Measurements from ENCODE around the gene MX2.

The MX2 gene

GRCh38 chr21:41365377-41366107 is 3.7 kb downstream of the MX2 start:
- DNase-seq (ENCODE audit: low read depth), result no peak

DNA sequence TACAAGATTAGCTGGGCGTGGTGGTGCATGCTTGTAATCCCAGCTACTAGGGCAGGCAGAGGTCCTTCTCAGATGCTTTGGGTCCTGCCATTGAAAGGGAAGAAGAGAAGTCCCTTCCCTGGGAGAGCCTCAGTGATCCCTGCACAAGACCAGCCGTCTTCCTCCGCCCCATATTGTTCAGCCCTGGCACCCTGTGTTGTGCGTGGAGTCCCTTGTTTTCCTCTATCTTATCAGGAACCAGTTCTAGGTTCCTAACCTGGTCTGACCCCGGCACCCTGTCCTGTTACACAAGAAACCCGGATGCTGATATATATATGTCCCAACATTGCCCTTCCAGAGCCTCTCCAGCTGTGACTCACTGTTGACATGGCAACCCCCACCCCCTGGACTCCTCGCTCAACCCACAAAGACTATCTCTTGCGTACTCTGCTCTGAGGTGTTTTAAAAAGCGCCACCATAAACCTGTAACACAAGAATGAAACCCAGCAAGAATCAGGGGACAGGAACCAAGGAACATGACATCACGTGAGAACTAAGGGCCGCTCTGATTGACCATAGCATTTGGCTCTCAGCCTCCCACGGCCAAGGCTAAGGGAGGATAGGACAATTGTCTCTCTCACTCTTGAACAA is 4.8 kb downstream of the MX2 start:
- peak; percentile 35 for DNase-seq (ENCODE audit: low read depth)

- no peak for DNase-seq (ENCODE audit: low read depth)
These were observed 5.6 kb downstream of the MX2 start for GRCh38 chr21:41367301-41367944.

- DNase-seq (ENCODE audit: low read depth), result no peak
These were observed 6.3 kb downstream of the MX2 start for GRCh38 chr21:41367945-41368734.

DNA sequence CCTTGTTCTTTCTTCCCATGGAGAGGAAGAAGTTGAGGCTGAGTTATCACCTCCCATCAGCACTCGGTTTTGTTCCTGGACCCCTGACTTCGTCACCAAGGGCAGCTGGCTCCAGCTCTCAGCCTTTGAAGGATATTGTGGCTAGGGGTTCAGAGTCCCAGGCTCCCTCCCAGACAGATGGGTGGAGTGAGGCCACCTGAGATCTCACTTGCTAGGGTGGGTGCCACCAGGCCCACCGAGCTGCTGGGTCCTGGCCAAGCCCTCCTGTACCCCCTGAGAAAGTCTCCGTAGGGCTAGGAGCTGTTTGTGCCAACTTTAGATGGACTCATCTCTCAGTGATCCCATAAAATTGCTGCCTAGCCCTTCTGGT is 6.9 kb downstream of the MX2 start:
- DNase-seq (ENCODE audit: low read depth), result no peak

DNA sequence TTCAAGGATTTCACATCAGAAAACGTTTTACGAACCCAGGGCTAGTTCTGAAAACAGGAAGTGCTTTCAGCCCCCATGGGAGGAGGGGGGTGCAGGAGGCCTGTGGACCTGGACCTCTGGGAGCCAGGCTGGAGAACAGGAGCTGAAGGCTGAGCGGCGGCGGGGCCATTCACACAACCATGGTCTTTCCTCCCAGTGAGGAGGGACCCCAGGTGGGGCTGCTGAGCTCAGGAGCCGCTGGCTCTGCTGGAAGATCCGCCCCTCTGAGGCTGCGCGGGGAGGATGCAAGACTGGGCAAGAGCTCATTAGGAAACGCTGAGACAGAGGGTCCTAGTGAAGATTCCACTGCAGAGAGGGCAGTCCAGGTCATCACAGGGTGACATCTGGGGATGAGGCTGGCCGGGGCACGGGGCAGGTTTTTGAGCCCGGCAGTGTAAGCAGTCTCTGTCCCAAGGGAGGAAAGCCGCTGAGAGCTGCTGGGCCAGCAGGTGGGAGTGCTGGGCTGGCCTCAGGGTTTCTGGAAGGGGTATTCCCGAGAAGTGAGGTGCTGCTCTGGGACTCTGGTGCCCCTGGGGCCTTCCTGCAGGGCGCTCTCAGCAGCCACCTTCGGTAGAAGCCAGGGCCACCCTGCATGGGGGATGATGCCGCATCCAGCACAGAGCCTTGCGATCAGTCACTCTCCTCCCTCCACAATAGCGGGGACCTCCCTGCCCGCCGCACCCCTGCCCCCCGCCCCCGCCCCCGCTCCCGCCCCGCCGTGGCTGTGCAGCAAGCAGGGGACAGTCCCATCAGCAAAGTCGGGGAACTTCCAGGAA is 7.5 kb downstream of the MX2 start:
- no peak for DNase-seq (ENCODE audit: low read depth)

DNA sequence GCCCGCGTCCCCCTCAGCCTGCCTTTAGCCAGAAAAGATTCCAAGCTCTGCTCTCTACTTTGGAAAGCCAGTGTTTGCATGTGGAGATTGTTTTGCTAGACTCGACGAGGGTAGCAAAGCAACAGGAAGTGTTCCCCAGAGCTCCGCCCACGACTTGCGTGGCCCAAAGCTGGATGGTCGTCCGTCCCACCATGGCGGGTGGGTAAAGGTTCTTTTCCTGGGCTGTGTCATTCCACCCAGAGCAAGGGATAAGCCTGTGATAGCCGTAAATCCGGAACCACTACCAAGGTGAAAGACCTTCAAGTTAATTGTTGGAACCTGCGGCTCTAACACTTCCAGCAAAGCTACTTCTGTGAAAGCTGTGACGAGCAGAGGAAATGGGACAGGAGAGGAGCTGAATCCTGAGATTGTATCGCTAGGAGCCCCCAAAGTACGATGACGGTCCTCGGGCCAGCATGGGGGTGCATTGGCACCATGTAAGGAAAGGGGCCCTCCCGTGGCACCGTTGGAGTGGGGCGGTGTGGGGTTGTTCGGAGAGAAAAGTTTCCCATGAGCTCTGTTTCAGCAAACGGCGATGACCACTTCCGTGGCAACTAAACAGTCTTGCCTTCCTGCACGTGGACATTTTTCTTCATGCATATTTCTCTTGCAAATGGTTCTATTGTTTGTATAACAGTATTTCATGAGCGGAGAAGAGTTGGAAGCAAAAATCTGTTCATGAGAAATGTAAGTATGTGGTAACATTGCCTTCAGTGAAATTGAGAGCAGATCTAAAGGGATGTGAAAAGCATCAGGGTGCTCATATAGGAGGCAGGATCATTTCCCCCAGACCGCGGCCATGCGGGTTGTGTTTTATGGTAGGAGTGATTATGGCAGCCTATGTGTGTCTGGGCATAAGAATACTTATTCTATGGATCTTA is 8.4 kb downstream of the MX2 start:
- no peak for DNase-seq (ENCODE audit: low read depth)

DNA sequence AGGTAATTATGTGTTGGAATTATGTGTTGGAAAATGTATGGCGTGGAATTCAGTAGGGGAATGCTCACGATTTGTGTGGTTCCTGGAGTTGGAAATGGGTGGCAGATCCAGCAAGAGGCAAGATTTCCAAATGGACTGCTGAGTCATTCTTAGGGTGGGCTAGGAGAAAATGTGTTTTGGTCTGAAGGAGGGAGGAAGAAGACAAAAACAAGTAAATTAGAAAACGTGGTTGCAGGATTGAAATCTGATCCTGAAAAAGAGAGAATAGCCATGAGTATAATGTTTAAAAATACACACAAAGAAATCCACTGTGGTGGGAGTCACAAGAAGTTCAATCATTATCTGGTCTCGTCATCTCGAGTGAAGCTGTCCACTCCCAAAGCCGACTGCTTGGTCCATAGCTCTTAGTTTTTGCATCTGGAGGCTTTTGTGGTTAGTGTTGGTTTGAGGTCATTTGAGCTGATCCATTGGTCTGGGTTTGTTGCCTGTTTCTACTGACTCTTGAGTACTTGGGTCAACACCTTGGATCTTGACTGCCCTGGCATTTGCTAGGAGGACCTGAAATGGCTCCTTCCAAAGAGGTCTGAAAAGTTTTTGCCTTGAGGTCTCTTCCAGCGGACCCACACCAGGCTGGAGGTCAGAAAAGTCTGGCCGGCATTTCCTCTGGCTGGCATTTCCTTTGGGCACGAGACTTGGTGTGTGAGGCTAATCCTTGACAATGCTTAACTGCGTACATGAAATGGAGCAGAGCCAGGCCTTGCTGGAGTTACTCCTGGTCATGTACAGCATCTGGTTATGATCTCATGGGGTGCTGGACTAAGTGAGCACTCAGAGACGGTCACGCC is 9.2 kb downstream of the MX2 start:
- DNase-seq (ENCODE audit: low read depth), result no peak

DNA sequence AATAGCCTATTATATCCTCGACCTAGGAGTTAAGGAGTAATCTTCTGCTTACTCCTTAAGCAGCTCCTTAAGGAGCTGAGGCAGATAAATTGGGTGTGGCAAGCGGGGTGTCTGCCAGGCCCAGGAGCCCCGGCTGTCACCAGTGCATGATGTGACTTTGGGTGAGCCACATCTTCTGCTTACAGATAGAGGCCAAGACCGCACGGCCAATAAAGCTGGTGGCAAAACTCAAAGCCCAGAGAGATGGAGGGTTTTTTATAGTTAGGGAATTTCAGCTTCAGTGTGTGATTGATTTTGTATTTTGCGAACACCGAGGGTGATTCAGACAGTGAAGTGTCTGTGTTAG is 9.8 kb downstream of the MX2 start:
- DNase-seq (ENCODE audit: low read depth), result no peak

DNA sequence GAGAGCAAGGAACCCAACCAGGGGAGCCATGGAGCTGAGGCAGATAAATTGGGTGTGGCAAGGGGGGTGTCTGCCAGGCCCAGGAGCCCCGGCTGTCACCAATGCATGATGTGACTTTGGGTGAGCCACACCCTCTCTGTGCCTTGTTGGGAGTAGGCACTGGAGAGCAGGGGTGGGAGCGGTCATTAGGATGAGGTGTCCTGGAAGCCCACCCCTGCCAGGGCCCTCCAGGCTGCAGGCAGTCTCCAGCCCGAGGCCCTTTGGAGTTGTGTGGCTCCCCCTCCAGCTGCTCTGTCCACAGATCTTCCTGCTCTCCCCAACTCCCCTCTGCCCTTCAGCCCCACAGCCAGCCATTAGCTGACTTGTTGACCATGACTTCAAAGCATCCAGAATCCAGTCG is 11.4 kb downstream of the MX2 start:
- no peak for DNase-seq (ENCODE audit: low read depth)

DNA sequence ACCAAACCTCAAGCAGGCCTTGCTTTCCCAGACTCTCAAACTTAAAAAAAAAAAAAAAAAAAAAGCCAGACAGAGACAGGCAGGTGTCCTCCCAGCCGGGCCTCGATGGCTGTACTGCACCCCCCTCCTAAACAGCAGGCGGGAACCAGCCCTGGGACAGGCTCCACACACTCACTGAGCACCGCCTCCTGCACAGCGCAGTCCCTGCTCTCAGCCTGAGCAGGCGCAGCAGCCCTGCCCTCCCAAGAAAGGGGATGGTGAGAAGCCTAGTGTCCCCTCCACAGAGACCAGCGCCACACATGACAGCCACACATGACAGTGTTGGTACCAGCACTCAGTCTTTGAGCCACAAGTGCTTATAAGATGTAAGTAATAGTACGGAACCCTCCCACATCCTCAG is 11.9 kb downstream of the MX2 start:
- no peak for DNase-seq (ENCODE audit: low read depth)

DNA sequence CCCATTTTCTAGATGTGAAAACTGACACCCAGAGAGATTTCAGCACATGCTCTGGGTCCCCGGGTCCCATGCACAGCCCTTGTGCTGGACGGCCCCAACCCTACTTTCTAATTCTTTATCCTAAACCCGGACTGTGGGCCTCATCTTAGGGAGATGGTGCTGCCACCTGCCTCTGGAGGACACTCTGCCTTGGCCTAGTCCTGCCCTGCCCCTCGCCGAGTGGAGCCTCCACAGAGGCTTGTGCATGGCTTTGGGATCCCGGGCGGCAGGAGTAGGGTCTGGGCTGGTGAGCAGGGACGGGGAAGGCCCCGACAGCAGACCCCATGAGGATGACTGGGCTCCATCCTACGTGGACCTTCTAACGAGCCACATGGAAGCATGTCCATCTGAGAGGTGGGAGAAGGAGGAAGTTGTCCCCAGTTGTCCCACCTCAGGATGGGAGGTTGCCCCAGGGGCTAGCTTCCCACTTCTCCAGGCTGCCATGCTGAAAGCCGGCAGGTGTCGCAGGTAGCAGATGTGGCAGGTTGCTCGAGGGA is 12.4 kb downstream of the MX2 start:
- DNase-seq (ENCODE audit: low read depth), result no peak

DNA sequence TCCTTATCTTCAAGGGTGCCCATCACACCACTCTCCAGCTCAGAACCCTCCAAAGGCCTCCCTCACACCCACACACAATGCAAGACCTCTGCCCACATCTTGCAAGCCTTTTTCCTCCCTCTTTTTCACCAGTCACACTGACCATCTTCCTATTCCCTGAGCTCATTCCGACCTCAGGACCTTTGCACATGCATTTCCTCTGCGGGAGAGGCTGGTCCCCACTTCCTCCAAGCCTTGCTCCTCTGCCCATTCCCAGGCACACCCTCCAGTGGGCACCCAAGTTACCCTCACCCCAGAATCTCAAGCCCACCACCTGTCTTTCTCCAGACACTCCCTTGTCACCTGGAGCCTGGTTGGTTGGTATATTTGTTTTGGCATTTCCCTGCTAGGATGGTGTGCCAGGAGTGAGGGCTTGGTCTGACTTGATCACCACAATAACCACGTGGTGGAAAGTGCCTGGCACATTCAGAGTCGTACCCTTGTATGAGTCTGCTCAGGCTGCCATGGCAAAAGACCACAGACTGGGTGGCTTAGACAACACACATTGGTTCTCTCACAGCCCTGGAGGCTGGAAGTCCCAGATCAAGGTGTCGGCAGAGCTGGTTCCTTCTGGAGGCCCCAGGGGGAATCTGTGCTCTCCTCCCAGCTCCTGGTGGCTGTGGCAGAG is 13.2 kb downstream of the MX2 start:
- DNase-seq (ENCODE audit: low read depth), result no peak

GRCh38 chr21:41375875-41376274 is 14.0 kb downstream of the MX2 start:
- no peak for DNase-seq (ENCODE audit: low read depth)

- DNase-seq (ENCODE audit: low read depth), result no peak
These were observed 15.9 kb downstream of the MX2 start for GRCh38 chr21:41377715-41378114.

GRCh38 chr21:41378849-41379248 is 17.0 kb downstream of the MX2 start:
- no peak for DNase-seq (ENCODE audit: low read depth)

DNA sequence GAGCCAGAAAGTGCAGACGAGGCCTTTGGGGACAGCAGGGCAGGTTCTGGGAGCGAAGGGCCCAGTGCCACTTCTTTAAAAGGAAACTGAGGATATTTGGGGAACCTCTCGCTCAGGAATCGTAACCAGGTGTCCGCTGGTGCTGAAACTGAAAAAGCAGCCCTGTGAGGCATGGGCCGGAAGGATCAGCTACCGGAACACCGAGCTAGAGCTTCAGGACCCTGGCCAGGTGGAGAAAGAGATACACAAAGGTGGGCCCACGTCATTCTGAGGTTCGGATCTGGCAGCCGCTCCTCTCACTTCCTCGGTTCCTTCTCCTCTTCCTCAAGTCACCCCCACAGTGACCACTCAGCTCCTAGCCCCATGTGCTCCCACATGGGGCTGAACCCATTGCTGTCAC is 18.1 kb downstream of the MX2 start:
- no peak for DNase-seq (ENCODE audit: low read depth)

- DNase-seq (ENCODE audit: low read depth), result no peak
These were observed 19.9 kb downstream of the MX2 start for GRCh38 chr21:41381731-41382130.
